Endothelial cell of umbilical vein (primary cell): ENCODE results near the gene TM7SF2.

ENCODE experiments used
- EZH2 ChIP-seq: IDR thresholded peaks from 2 replicates; pipeline ENCODE4 v1.6.1; 2012; ENCODE audit warnings: borderline replicate concordance, low read depth, mild to moderate bottlenecking, moderate library complexity, low read length, inconsistent platforms; ENCODE audit not compliant: severe bottlenecking
- FOS ChIP-seq: IDR thresholded peaks from 2 replicates; pipeline ENCODE4 v1.6.1; 2011; ENCODE audit warnings: mild to moderate bottlenecking, low read length, moderate library complexity, borderline replicate concordance; ENCODE audit not compliant: insufficient read depth
- GATA2 ChIP-seq: IDR thresholded peaks from 2 replicates; pipeline ENCODE4 v1.7.0; 2011; ENCODE audit warnings: low read depth, mild to moderate bottlenecking, moderate library complexity, mixed read lengths, low read length; ENCODE audit not compliant: insufficient read length, insufficient read depth
- MYC ChIP-seq: IDR thresholded peaks from one replicate; pipeline ENCODE4 v1.6.1; 2011; ENCODE audit warnings: mild to moderate bottlenecking, low read depth, low read length
- POLR2A ChIP-seq: IDR thresholded peaks from 2 replicates; pipeline ENCODE4 v1.6.1; 2012; ENCODE audit warnings: low read depth, mild to moderate bottlenecking, control low read depth, low read length
- POLR2AphosphoS5 ChIP-seq: IDR thresholded peaks from 2 replicates; pipeline ENCODE4 v1.6.1; 2012; ENCODE audit warnings: low read depth, mild to moderate bottlenecking, control low read depth, low read length, moderate library complexity; ENCODE audit not compliant: insufficient read depth
- TF ChIP-seq, protein P1 (sequence below), 2 donors: IDR thresholded peaks; 1 replicate in 1 of 2; 2 replicates in 1 of 2; pipeline ENCODE4 v1.5.1; 2011; ENCODE audit warnings: low read length in 2 of 2, mild to moderate bottlenecking in 2 of 2, moderate library complexity in 2 of 2, control low read depth in 1 of 2, inconsistent platforms in 1 of 2, low read depth in 1 of 2; ENCODE audit not compliant: insufficient read depth in 1 of 2; ENCODE audit errors: extremely low read depth in 1 of 2
- TF ChIP-seq, protein P2 (sequence below): IDR thresholded peaks from 2 replicates; pipeline ENCODE4 v1.6.1; 2011; ENCODE audit not compliant: insufficient read depth, insufficient read length

DNA sequence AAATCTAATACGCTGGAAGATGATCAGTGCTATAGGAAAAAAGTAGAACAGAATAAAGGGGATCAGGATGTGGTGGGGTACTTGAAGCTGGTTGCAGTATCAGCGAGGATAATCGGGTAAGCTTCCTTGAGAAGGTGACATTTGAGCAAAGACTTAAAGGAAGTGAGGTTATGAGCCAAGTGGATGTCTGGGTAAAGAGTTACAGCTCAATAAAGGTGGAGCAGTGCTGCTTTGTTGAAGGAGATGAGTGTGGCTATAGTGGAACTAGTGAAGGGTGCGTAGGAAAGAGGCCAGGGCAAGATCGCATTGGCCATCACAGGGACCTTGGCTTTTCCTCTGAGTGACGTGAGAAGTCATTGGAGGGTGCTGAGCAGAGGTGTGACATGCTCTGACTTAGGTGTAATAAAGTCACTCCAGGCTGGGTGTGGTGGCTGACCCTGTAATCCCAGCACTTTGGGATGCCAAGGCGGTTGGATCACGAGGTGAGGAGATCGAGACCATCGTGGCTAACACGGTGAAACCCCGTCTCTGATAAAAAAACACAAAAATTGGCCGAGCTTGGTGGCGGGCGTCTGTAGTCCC, 24.9 kb downstream of the TM7SF2 start:
- TF ChIP-seq EZH2 (no peak), MYC (no peak), POLR2A (no peak), POLR2AphosphoS5 (no peak), GATA2 (no peak), FOS (no peak)
- TF ChIP-seq, protein P1, sequence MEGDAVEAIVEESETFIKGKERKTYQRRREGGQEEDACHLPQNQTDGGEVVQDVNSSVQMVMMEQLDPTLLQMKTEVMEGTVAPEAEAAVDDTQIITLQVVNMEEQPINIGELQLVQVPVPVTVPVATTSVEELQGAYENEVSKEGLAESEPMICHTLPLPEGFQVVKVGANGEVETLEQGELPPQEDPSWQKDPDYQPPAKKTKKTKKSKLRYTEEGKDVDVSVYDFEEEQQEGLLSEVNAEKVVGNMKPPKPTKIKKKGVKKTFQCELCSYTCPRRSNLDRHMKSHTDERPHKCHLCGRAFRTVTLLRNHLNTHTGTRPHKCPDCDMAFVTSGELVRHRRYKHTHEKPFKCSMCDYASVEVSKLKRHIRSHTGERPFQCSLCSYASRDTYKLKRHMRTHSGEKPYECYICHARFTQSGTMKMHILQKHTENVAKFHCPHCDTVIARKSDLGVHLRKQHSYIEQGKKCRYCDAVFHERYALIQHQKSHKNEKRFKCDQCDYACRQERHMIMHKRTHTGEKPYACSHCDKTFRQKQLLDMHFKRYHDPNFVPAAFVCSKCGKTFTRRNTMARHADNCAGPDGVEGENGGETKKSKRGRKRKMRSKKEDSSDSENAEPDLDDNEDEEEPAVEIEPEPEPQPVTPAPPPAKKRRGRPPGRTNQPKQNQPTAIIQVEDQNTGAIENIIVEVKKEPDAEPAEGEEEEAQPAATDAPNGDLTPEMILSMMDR (IDR thresholded peaks at IDR 0.05; ENCODE audit: extremely low read depth in 1 of 2, insufficient read depth in 1 of 2, low read depth in 1 of 2, low read length in 2 of 2), result no peak
- TF ChIP-seq, protein P2, sequence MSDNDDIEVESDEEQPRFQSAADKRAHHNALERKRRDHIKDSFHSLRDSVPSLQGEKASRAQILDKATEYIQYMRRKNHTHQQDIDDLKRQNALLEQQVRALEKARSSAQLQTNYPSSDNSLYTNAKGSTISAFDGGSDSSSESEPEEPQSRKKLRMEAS, result no peak
